ENCODE data around the gene UGGT1. TPM values are rescaled to one million over a fixed set of nuclear protein-coding genes. Genes with fewer than 3 reads are reported as not detected.

UGGT1 gene
- total and polyA plus RNA-seq, 9 of the 15 experiments (the other 6 are each of a cell fraction or from before 2014, with no cell fraction given), result 5.1 to 56.4 (median 37.9) TPM

- TF ChIP-seq, protein P1, sequence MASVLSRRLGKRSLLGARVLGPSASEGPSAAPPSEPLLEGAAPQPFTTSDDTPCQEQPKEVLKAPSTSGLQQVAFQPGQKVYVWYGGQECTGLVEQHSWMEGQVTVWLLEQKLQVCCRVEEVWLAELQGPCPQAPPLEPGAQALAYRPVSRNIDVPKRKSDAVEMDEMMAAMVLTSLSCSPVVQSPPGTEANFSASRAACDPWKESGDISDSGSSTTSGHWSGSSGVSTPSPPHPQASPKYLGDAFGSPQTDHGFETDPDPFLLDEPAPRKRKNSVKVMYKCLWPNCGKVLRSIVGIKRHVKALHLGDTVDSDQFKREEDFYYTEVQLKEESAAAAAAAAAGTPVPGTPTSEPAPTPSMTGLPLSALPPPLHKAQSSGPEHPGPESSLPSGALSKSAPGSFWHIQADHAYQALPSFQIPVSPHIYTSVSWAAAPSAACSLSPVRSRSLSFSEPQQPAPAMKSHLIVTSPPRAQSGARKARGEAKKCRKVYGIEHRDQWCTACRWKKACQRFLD (CRISPR knock-in tag; IDR thresholded peaks at IDR 0.05), result no peak
- TF ChIP-seq MCM2 (IDR thresholded peaks at IDR 0.05; ENCODE audit: low read depth), result no peak
- no peak for TF ChIP-seq CBX2 (IDR thresholded peaks at IDR 0.05; ENCODE audit: insufficient read depth, low read length, poor library complexity, severe bottlenecking)
- TF ChIP-seq, protein P2, sequence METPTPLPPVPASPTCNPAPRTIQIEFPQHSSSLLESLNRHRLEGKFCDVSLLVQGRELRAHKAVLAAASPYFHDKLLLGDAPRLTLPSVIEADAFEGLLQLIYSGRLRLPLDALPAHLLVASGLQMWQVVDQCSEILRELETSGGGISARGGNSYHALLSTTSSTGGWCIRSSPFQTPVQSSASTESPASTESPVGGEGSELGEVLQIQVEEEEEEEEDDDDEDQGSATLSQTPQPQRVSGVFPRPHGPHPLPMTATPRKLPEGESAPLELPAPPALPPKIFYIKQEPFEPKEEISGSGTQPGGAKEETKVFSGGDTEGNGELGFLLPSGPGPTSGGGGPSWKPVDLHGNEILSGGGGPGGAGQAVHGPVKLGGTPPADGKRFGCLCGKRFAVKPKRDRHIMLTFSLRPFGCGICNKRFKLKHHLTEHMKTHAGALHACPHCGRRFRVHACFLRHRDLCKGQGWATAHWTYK (CRISPR knock-in tag; IDR thresholded peaks at IDR 0.05), result no peak
- TF ChIP-seq TCF15 (CRISPR knock-in tag; IDR thresholded peaks at IDR 0.05), result no peak
- TF ChIP-seq SMC3 (conservative IDR thresholded peaks at IDR 0.05; ENCODE audit: insufficient read depth, low read depth, low read length), result peak; percentile 43
- TF ChIP-seq, protein P3, sequence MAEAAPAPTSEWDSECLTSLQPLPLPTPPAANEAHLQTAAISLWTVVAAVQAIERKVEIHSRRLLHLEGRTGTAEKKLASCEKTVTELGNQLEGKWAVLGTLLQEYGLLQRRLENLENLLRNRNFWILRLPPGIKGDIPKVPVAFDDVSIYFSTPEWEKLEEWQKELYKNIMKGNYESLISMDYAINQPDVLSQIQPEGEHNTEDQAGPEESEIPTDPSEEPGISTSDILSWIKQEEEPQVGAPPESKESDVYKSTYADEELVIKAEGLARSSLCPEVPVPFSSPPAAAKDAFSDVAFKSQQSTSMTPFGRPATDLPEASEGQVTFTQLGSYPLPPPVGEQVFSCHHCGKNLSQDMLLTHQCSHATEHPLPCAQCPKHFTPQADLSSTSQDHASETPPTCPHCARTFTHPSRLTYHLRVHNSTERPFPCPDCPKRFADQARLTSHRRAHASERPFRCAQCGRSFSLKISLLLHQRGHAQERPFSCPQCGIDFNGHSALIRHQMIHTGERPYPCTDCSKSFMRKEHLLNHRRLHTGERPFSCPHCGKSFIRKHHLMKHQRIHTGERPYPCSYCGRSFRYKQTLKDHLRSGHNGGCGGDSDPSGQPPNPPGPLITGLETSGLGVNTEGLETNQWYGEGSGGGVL (CRISPR knock-in tag; IDR thresholded peaks at IDR 0.05), result no peak
- no peak for TF ChIP-seq ID3 (CRISPR knock-in tag; IDR thresholded peaks at IDR 0.05)
- TF ChIP-seq ID3 (tag; IDR thresholded peaks at IDR 0.05), result no peak
- no peak for TF ChIP-seq SRSF3 (IDR thresholded peaks at IDR 0.05; ENCODE audit: insufficient read depth, low read length)
- no peak for TF ChIP-seq EHMT2 (IDR thresholded peaks at IDR 0.05)
- TF ChIP-seq ZKSCAN3 (CRISPR knock-in tag; IDR thresholded peaks at IDR 0.05), result no peak
- peak; percentile 38; the same call in 1 of the 2 replicates for TF ChIP-seq CREM (IDR thresholded peaks at IDR 0.05; ENCODE audit: low read depth)
- TF ChIP-seq STAT5B (CRISPR knock-in tag; IDR thresholded peaks at IDR 0.05), result no peak
- TF ChIP-seq TEAD1 (CRISPR knock-in tag; IDR thresholded peaks at IDR 0.05), result 0 out of 4 replicates have a peak, but pooled peaks of 1 of the 2 experiments have one; percentile 39
- no peak for TF ChIP-seq SAFB (IDR thresholded peaks at IDR 0.05; ENCODE audit: borderline replicate concordance, low read depth, low read length)
- no peak for TF ChIP-seq MLX (CRISPR knock-in tag; conservative IDR thresholded peaks at IDR 0.05)
- no peak for TF ChIP-seq LEF1 (IDR thresholded peaks at IDR 0.05)
- no peak for TF ChIP-seq ARID2 (IDR thresholded peaks at IDR 0.05)
- no peak for TF ChIP-seq CREBBP (IDR thresholded peaks at IDR 0.05; ENCODE audit: low read depth, low read length)
- TF ChIP-seq ZNF551 (CRISPR knock-in tag; IDR thresholded peaks at IDR 0.05), result no peak
These were observed 87.9 kb downstream of the UGGT1 start (continued) for GRCh38 chr2:128178650-128179460.
